KMS-11 (cell line): Measurements from ENCODE around the gene AKR1C1.
"Not testable (repeated sequence)": the region's sequence is repeated elsewhere in the genome, so short reads cannot be mapped to it uniquely, and the experiment has no call there.

Experiments used
- H2AFZ ChIP-seq: fragments of 200-600 bp; sonication (generic); 2 replicates; pipeline ENCODE4 v1.6.1; 2016; ENCODE audit warnings: antibody characterized with exemption, mixed run types, low read depth
- H3K27ac ChIP-seq: fragments of 200-600 bp; sonication (generic); 2 replicates; pipeline ENCODE4 v1.6.1; 2016; ENCODE audit warnings: mild to moderate bottlenecking, mixed run types
- H3K27me3 ChIP-seq: fragments of 200-600 bp; sonication (generic); 2 replicates; pipeline ENCODE4 v1.6.1; 2017; ENCODE audit warnings: mild to moderate bottlenecking, low read depth, mixed run types, moderate library complexity; ENCODE audit not compliant: insufficient read depth
- H3K36me3 ChIP-seq: fragments of 200-600 bp; sonication (generic); 2 replicates; pipeline ENCODE4 v1.6.1; 2017; ENCODE audit warnings: mild to moderate bottlenecking, mixed run types; ENCODE audit not compliant: insufficient read depth
- H3K4me1 ChIP-seq: fragments of 200-600 bp; sonication (generic); 2 replicates; pipeline ENCODE4 v1.6.1; 2016; ENCODE audit warnings: mild to moderate bottlenecking, low read depth, mixed run types; ENCODE audit not compliant: poor library complexity, severe bottlenecking
- H3K4me2 ChIP-seq: fragments of 200-600 bp; sonication (generic); 2 replicates; pipeline ENCODE4 v1.7.0; 2016; ENCODE audit warnings: mild to moderate bottlenecking, mixed run types
- H3K4me3 ChIP-seq: fragments of 200-600 bp; sonication (generic); IDR thresholded peaks from 2 replicates; pipeline ENCODE4 v1.6.1; 2017; ENCODE audit warnings: low read depth, low read length, mixed read lengths; ENCODE audit not compliant: insufficient read depth
- H3K79me2 ChIP-seq: fragments of 200-600 bp; sonication (generic); 2 replicates; pipeline ENCODE4 v1.6.1; 2016; ENCODE audit warnings: low read depth, mixed run types; ENCODE audit not compliant: insufficient read depth
- H3K9ac ChIP-seq: fragments of 200-600 bp; sonication (generic); 2 replicates; pipeline ENCODE4 v1.6.1; 2016; ENCODE audit warnings: mild to moderate bottlenecking, mixed run types
- H4K20me1 ChIP-seq: fragments of 200-600 bp; sonication (generic); 2 replicates; pipeline ENCODE4 v1.6.1; 2016; ENCODE audit warnings: mild to moderate bottlenecking, mixed run types; ENCODE audit not compliant: insufficient read depth
- TF ChIP-seq, protein P1 (sequence below): fragments of 200-600 bp; sonication (generic); conservative IDR thresholded peaks from 2 replicates; pipeline ENCODE4 v1.6.1; 2017; ENCODE audit warnings: low read depth, mild to moderate bottlenecking, antibody characterized with exemption, low read length, moderate library complexity, mixed read lengths

Gene AKR1C1

DNA sequence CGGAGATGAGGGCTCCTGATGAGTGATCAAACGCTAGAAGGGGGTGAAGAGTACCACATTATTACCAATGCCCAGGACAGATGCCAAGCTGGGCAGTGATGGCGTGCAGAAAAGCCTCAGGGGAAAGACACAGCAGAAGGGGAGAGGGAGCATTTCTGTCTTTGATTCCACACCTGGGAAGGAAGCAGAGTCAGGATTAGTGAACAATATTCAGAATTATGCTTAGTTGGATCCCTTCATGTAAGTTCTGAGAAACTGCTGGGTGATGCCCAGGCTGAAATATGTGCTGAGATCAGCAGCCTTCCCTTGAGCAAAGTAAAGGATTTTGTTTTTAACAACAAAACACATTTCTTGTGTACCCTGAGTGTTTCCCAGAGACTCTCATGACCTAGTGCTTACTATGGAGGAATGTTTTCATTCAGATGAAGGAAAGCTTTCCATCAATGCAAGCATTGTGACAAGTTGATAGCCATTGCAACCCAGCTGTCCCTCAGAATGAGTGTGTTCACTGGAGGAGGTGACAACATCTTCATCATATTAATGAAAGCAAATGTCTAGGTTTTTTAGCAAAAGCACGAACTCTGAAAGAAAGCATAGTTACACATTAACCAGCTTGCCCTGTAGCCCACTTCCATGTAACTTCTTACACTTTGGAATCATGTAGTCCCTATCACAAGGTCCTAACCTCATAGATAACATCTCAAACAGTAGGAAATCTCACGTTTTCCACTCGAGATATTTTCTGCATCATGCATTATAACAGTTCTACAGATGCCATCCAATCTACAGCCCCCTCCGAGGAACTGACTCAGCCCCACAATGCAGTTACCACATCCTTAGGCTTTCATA is 23.8 kb upstream of the AKR1C1 start:
- Histone ChIP-seq H3K4me2 (no peak overlapping the region), H3K4me1 (no peaks in the 10 kb centered on the region)

DNA sequence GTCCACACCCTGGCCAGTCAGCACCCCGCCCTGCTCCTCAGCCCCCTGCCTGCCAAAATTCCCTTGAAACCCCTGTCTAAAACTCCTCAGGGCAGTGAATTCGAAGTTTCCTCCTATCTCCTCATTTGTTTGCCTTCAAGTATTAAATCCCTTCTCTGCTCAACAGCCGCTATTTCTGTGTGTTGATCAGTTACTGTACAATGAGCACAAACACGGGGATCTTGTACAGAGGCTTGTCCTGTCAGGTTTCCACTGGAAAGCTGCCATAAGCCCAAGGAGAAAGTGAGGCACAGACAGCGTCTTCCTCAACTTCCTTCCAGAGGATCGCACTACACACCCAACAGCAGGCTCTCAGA is 23.2 kb upstream of the AKR1C1 start:
- not testable (repeated sequence) for H3K4me1 ChIP-seq, H3K4me2 ChIP-seq, H4K20me1 ChIP-seq, H3K9ac ChIP-seq, H2AFZ ChIP-seq, H3K27ac ChIP-seq, H3K36me3 ChIP-seq, H3K79me2 ChIP-seq, H3K27me3 ChIP-seq, H3K4me3 ChIP-seq

More for the DNA sequence above, 23.8 kb upstream of the AKR1C1 start:
- H3K36me3 ChIP-seq, result no peaks in the 10 kb centered on the region
- no peak overlapping the region for H2AFZ ChIP-seq
- H3K9ac ChIP-seq, result no peak overlapping the region
- H3K79me2 ChIP-seq, result no peaks in the 10 kb centered on the region
- H3K27me3 ChIP-seq, result no peaks in the 10 kb centered on the region
- no peaks in the 10 kb centered on the region for H4K20me1 ChIP-seq
- TF ChIP-seq, protein P1, sequence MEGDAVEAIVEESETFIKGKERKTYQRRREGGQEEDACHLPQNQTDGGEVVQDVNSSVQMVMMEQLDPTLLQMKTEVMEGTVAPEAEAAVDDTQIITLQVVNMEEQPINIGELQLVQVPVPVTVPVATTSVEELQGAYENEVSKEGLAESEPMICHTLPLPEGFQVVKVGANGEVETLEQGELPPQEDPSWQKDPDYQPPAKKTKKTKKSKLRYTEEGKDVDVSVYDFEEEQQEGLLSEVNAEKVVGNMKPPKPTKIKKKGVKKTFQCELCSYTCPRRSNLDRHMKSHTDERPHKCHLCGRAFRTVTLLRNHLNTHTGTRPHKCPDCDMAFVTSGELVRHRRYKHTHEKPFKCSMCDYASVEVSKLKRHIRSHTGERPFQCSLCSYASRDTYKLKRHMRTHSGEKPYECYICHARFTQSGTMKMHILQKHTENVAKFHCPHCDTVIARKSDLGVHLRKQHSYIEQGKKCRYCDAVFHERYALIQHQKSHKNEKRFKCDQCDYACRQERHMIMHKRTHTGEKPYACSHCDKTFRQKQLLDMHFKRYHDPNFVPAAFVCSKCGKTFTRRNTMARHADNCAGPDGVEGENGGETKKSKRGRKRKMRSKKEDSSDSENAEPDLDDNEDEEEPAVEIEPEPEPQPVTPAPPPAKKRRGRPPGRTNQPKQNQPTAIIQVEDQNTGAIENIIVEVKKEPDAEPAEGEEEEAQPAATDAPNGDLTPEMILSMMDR, result no peak
- no peak overlapping the region for H3K4me3 ChIP-seq
- no peak overlapping the region for H3K27ac ChIP-seq

DNA sequence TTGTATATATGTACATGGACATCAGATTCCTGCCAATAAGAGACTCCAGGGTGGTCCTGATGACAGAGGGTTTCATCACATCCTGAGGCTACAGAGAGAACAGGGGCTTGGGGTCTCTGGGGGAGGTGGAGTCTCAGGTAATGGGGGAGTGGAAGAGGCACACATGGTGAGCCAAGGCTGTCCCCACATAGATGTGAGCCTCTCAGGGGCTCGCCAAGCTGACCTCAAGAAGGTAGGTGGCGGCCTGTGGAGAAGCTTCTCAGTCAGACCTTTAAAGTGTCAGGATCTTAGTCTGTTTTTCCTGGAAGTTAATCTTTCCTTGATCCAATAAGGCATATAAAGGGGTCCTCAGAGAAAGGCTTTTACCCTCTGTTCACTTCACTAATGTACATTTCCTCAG is 22.3 kb upstream of the AKR1C1 start:
- not testable (repeated sequence) for H4K20me1 ChIP-seq, H3K79me2 ChIP-seq, H2AFZ ChIP-seq, H3K4me3 ChIP-seq, H3K4me1 ChIP-seq, H3K9ac ChIP-seq, H3K27me3 ChIP-seq, H3K36me3 ChIP-seq, H3K27ac ChIP-seq, H3K4me2 ChIP-seq

DNA sequence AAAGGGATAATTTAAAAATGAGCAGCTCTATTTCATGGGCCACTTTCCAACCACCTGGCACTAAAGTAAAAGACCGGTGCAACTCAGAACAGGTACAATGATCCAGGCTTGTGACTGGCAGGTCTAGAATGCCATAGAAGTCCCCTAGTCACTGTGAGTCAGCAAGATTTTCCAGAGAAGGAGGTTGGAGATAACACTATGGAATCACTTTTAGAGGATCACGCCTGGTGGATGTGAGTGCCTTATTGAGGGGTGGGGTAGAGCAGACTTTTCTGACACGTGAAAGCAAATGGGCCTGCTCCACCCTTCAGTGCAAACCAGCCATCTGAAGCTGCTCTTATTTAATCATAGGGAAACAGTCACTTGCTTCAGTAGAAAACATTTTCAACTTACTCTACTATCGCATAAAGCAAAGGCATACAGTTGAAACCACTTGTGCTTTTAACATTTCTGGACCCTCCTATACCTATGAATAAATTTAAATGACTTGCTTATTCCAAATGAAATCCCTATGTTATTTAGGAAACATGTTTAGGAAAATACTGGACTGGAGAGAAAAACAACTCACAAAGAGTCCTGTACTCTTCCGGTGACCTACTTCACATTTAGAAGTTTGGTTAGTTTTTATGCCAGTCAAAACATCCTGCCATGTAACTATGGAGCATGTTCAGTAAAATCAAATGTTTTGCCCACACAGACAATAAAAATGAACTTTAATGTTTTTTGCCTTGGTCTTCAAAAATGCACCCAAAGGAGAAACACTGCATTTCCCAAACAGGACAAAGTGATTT is 21.5 kb upstream of the AKR1C1 start:
- Histone ChIP-seq H2AFZ (no peak overlapping the region), H3K4me1 (no peaks in the 10 kb centered on the region), H3K36me3 (no peaks in the 10 kb centered on the region), H3K79me2 (no peaks in the 10 kb centered on the region), H3K27ac (no peak overlapping the region), H4K20me1 (no peaks in the 10 kb centered on the region), H3K9ac (no peak overlapping the region), H3K27me3 (no peaks in the 10 kb centered on the region), H3K4me2 (no peak overlapping the region), H3K4me3 (no peak overlapping the region)
- TF ChIP-seq, protein P1, result no peak

DNA sequence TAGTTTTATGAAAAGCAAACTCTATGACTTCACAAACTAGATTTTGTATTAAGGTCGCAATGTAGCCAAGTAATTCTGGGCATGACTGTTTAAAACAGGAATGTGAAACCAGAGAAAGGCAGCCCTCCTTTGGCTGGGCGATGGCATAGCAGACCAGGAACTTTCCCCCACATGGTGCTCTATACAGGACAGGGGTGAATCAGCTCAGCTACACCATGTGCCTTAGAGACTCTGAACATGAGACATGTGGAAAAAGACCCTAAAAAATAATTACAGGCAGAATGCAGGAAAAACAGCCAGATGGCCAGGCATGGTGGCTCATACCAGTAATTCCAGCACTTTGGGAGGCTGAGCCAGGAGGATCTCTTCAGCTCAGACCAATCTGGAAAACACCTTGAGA is 20.3 kb upstream of the AKR1C1 start:
- H3K36me3 ChIP-seq, H3K27ac ChIP-seq, H3K4me2 ChIP-seq, H3K9ac ChIP-seq, H2AFZ ChIP-seq, H3K27me3 ChIP-seq, H3K79me2 ChIP-seq, H4K20me1 ChIP-seq, H3K4me1 ChIP-seq, H3K4me3 ChIP-seq: not testable (repeated sequence)

DNA sequence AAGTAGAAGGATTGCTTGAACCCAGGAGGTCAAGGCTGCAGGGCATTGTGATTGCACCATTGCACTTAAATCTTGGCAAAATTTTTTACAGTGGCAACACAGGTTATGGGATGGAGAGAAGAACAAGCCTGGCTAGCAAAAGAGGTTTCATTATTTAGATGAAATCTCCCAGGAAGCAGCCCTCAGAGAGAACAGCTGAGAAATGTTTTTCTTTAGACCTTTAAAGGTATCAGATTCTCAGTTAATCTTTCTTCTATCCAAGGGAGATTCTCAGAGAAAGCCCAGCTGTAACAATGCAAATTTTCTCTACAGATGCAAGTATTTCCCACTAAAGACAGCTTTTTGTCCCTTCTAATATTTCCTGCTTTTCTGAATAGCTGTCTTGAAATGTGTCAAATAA is 19.8 kb upstream of the AKR1C1 start:
- H3K4me2 ChIP-seq, H3K27ac ChIP-seq: not testable (repeated sequence)

More for the DNA sequence above, 19.8 kb upstream of the AKR1C1 start:
- H4K20me1 ChIP-seq, H2AFZ ChIP-seq, H3K4me3 ChIP-seq, H3K27me3 ChIP-seq, H3K36me3 ChIP-seq, H3K4me1 ChIP-seq, H3K79me2 ChIP-seq, H3K9ac ChIP-seq: not testable (repeated sequence)
